SH-SY5Y (cell line): ENCODE results near the gene MARS1.

Source experiments
- GATA2 ChIP-seq: IDR thresholded peaks from 2 replicates; pipeline ENCODE4 v1.6.1; 2011; ENCODE audit warnings: mild to moderate bottlenecking, low read depth, low read length
- GATA3 ChIP-seq: IDR thresholded peaks from 2 replicates; pipeline ENCODE4 v1.6.1; 2011; ENCODE audit warnings: low read depth, mild to moderate bottlenecking, low read length, moderate library complexity

Gene MARS1

DNA sequence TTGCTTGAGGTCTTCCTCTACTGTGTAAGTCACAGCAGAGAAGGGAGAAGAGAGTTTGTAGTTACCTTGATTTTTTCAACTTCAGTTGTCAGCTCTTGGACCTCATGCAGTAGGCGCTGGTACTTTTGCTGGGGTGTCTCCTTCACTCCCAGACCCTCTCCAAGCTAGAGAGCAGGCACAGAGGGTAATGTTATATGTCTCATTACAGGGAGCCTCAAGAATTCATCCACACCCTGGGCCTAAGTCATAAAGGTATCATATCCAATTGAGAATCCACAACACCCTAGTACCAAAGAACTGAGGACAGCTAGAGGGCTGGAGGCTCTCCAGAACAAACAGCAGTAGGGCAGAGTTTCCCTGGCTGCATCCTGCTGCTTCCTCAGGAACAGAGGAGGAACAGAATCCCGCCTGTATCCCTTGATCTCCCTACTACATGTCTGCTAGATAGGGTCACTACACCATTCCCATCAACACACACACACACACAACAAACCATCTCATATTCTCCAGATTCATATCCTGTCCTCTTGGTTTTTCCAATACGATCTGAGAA lies 47.2 kb downstream of the MARS1 start:
- no peak for TF ChIP-seq GATA3
- no peak for TF ChIP-seq GATA2

DNA sequence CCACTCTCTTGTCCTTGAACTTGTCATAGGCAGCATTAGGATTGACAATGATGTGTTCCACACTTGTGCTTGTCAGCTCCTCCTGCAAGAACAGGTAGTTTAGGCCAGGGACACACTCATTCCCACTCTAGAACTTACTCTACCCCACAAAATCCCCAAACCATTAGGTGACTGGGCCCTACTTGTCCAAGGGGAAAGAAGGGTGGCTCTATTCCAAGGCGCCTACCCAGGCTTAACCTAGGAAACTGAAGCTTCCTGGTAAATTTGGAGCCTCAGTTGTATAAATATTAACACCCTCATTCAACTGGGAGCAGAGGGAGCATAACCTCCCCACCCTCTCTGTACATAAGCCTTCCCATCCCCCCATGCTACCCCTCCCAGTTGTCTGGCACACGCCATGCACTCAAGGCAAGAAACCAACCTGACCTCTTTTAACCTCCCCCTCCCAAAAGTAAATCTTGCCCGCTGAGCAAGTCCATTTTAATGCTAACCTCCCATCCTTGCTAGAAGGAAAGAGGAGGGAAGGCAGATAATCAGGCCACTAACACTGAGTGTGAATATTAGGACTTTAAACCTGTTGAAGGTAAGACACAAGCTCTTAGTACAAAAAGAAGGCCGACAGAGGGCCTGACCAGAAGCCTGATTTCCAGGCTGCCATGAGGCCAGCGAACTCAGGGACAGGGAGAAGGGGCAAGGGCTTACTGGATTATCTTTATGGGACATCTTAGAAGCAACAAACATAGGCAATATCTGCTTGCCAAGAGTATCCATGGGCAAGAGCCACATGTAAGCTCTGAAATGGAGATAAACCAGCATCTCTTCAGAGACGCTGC lies 48.1 kb downstream of the MARS1 start:
- TF ChIP-seq GATA3 (no peak), GATA2 (no peak)

DNA sequence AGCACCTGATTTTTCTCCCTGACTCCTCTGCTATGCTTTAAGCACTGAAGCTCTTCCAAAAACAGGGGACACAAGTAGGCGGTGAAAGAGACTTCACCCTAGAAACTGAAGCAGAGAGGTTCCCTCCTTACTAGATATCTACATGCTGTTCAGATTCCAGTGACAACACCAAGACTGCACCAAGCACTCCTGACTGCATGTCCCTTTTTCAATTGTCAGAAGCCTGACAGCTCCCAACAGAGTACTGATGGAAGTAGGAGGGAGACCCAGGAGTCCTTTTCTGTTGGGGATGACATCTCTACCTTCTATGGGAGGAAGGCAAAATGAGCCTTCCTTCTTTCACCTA lies 48.7 kb downstream of the MARS1 start:
- no peak for TF ChIP-seq GATA2
- TF ChIP-seq GATA3, result no peak

DNA sequence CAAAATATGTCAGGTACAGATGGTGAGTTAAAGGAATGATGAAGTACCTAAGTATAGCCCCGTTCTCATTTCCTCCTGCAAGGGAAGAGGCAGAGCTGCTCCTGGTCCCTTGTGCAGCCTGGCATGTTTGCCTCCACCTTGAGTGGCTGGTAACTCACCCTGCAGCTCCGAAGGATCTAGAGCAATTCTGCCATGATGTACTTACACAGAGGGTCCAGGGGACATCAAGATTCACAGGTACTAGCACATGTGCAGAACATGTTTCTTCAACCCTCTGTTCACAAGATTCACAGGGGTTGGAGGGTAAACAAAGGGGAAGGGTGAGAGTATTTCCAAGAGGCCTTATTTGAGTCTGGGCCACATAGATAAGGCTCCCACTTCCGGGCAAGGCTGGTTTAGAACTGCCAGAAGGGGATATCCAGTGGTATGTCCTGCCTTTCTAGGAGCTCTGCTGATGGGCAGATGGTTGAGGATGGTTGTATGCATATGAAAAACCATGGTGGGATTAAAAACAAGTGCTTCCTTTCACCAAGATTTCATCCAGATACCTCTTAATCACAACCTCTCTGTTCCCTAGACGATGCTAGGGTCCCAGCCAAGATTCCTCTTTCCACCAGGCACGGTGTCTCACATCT lies 51.4 kb downstream of the MARS1 start:
- TF ChIP-seq GATA2 (no peak), GATA3 (no peak)

DNA sequence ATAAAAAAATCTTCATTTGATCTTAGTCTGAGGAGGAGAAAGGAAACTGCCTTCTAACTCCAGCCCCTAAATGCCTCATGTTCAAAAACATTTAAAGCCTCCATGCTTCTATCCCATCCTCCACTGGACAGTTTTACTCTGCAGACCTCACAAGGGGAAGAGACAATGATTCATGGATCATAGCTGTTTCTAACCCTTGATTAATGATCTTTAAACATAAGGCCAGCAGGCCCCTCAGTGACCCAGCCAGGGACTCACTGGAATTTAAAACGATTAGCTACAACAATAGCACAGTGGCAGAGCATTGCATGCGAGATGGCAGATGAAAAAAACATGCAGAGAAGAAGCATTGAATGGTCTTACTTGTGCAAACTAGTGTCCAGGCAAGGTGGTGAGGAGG lies 53.1 kb downstream of the MARS1 start:
- TF ChIP-seq GATA2 (no peak), GATA3 (no peak)

DNA sequence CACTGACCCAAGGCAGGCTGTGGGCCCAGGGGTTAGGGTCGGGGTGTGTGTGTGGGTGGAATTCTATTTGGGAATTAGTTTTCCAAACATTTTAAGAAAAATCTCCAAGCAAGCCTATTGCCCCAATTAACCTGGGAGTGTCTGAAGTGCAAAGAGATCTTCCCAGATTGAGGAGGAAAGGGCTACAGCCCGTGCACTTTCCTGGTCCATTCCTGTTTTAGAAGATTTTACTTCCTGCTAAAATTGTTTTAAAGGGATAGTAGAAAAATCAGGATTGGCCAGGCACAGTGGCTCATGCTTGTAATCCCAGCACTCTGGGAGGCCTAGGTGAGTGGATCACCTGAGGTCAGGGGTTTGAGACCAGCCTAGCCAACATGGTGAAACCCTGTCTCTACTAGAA lies 53.8 kb downstream of the MARS1 start:
- TF ChIP-seq GATA3 (no peak), GATA2 (no peak)

DNA sequence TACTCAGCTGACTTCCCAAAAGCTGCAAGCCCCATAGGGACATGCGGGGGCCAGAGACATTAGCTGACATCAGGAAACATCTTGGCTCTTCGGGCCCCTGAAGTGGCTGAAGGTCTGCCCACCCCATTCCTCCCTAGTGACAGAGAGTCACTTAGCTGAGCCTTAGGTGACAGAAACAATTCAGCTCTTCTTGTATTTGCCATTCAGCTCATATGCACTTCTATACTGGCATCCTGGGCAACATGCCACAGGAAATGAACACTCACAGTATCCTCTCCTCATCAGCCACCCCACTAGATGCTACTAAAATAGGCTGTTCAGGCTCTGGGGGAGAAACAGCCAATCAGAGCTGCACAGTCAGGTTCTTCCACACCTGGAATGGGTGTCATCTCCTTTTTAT lies 55.7 kb downstream of the MARS1 start:
- TF ChIP-seq GATA2, result no peak
- no peak for TF ChIP-seq GATA3

DNA sequence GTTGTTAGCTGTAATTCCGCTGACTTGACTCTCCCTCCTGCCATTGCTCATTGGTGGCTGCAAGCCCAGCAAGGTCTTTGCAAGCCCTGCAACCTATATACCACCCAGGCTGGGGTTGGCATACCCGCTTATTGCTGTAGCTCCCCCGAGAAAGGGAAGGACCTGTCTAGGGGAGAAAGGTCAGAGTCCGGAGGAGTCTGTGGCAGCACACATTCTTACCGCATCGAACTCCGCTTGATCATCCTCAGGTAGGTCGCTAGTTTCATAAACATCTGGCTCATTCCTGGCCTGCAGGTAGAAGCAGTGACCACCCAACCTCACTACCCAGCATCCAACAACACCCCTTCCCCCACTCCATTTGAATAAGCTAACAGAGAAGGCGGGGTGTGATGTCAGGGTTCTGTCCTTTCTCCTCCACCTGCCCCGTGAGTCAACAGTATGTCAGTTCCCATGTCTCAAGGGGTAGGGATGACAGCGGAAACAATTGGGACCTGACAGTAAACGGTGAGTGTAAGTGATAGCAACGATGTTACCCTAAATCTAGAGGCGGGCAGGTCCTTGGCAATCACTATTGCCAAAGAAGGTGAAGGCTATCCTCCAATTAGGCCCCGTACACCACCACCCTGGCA lies 58.1 kb downstream of the MARS1 start:
- TF ChIP-seq GATA3 (no peak), GATA2 (no peak)

DNA sequence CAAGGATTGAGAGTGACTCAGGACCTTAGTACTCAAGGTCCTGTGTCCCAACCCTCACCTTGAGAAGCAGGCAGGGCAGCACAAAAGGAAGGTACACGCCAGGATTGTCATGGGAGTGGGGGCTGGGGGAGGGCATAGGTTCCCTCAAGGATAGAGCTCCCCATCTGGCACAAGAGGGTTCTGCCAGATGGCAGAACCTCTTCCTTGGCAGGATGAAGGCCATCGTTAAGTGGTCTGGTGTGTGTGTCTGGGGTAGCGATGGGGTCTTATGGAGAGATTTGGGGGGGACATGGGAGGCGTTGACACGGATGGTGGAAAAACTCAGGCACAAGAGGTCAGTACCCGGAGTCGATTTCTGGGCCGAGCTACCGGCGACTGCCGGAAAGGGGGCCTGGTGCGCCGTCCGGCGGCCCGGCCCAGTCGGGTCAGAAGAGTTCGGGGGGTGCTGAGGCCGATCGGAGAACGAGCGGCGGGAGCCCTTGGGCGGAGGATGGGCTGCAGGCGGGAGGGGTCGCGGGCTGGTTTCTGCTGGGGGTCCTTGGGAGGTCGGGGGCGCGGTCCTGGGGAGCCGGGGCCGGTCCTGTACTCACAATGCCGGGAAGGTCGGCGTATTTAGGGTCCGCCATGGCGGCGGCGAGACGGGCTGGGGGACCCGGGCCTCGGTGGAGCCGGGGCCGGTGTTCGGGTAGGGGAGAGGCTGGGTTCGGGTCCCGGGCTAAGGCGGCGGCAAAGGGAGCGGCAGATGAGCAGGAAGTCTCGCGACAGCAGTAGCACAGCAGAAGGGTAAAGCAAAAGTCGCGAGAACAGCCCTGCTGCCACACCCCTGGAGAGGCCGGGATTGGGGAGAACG lies 58.8 kb downstream of the MARS1 start, which contains the start of gene DCTN2:
Gene DCTN2, minus strand, starts transcription at position 755 of the 850 bp plus-strand sequence. Its CDS starts 129 bp downstream, at position 626.
- no peak for TF ChIP-seq GATA3
- TF ChIP-seq GATA2, result no peak

DNA sequence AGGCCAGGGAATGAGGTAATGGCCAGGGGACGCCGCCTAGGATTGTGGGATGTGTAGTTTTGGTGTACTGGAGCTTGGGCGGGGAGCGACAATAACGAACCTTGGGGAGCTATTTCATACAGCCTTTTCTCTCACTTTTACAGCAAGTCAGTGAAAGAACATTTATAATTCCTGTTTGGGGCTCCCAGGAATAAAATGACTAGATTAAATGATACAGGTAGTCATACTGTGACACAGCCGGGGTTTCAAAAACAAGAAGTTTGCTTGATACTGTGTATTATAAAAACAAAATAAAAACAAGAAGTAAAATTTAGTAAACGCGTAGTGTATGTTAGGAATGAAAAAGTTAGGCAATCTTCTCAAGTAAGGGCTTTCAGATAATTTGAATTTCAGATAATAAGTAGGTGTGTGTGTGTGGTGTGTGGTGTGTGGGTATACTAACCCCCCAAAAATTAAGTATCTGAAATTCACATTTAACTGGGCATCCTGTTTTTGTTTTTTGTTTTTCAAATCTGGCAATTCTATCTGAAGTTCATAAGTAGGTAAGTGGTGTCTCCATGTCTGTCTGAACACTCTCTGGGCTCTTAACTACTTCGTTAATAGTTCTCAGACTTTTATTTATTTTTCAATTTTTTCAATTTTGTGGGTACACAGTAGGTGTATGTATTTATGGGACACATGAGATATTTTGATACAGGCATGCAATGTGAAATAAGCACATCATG lies 59.6 kb downstream of the MARS1 start:
- TF ChIP-seq GATA2 (no peak), GATA3 (no peak)

DNA sequence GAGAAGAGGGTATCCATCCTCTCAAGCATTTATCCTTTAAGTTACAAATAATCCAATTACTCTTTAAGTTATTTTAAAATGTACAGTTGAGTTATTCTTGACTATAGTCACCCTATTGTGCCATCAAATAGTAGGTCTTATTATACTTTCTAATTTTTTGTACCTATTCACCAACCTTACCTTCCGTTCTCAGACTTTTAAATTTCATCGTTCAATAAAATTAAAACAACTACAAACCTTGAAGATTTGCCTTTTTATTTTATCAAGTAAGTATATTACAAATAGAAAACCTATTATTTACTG lies 60.1 kb downstream of the MARS1 start:
- no peak for TF ChIP-seq GATA3
- TF ChIP-seq GATA2, result no peak

DNA sequence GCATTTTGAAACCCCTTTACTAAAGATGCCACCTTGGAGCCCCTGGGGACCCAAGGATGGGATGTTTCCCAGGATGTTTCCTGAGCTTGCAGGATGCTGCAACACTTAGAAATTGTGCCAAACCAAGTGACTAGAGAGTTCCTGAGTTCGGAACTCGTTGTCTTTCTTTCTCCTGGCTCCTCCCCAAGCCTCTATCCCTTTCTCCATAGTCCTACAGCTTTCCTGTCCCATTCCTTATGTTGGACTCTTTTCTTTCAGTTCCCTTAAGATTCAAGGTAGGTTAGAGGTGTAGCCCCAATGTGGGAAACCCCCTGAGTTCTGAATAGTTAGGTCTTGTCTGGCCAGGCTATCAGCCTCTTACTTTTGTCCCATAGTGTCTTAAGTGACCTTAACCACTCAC lies 60.6 kb downstream of the MARS1 start:
- TF ChIP-seq GATA2 (no peak), GATA3 (no peak)

DNA sequence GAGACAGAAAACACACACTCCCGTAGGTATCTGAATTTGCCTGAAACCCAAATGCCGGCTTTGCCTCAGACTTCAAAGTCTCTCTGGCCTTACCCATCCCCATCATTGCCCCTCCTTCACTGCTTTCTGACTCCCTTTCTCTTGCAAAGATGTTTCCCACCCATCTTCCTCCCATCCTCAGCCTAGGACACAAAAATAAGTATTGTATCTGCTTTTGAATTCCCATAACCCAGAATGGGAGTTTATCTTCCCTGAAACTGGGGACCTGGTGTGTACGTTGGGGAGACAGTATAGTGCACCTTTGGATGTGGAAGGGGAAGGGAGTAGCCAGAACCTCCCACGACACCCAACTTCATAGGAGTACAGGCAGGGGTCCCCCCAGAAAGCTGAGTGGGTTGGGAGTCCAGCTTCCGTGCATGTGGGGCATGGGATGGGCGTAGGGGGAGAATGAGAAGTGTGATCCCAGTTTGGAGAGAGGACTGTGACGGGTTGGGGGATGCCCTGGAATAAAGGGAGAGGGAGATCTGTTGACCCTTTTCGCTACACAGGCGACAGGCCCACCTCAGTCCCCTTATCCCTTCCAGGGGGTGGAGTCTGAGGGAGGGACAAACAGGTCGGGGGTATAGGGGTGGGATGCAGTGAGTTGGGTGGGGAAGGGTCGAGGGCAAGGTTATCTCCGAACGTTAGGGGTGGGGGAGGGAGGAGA lies 61.5 kb downstream of the MARS1 start:
- TF ChIP-seq GATA3 (no peak), GATA2 (no peak)
